ENCODE data around the gene MRPS15.

MRPS15 gene

GRCh38 chr1:36453051-36453450, 11.1 kb downstream of the MRPS15 start:
- no peak for TF ChIP-seq CTCF (IDR thresholded peaks at IDR 0.05; ENCODE audit: low read depth, low read length)
- no peak for DNase-seq (ENCODE audit: extremely low read depth, low read depth)

GRCh38 chr1:36450919-36451305, 13.3 kb downstream of the MRPS15 start:
- TF ChIP-seq CTCF (IDR thresholded peaks at IDR 0.05; ENCODE audit: low read depth, low read length): no peak
- no peak for DNase-seq (ENCODE audit: extremely low read depth, low read depth)

GRCh38 chr1:36450270-36450918, 13.8 kb downstream of the MRPS15 start, which contains the start of gene OSCP1:
TSS of gene OSCP1 (minus strand) at chr1:36450451. CDS start at chr1:36450369, 82 bp downstream.
- TF ChIP-seq CTCF (IDR thresholded peaks at IDR 0.05; ENCODE audit: low read depth, low read length): no peak
- peak; percentile 94 for DNase-seq (ENCODE audit: extremely low read depth, low read depth)

GRCh38 chr1:36448530-36449056, 15.6 kb downstream of the MRPS15 start:
- DNase-seq (ENCODE audit: extremely low read depth, low read depth): no peak
- TF ChIP-seq CTCF (IDR thresholded peaks at IDR 0.05; ENCODE audit: low read depth, low read length): no peak

- no peak for TF ChIP-seq CTCF (IDR thresholded peaks at IDR 0.05; ENCODE audit: low read depth, low read length)
- DNase-seq (ENCODE audit: extremely low read depth, low read depth): no peak
Observed at GRCh38 chr1:36447450-36447849, 16.7 kb downstream of the MRPS15 start.

- TF ChIP-seq CTCF (IDR thresholded peaks at IDR 0.05; ENCODE audit: low read depth, low read length): no peak
- DNase-seq (ENCODE audit: extremely low read depth, low read depth): no peak
Observed at GRCh38 chr1:36446746-36447145, 17.4 kb downstream of the MRPS15 start.

GRCh38 chr1:36446271-36446670, 17.9 kb downstream of the MRPS15 start:
- DNase-seq (ENCODE audit: extremely low read depth, low read depth): no peak
- TF ChIP-seq CTCF (IDR thresholded peaks at IDR 0.05; ENCODE audit: low read depth, low read length): no peak

Measured in AG09319 (cell line).